ENCODE measurements around the gene CALM3.

Gene CALM3

DNA sequence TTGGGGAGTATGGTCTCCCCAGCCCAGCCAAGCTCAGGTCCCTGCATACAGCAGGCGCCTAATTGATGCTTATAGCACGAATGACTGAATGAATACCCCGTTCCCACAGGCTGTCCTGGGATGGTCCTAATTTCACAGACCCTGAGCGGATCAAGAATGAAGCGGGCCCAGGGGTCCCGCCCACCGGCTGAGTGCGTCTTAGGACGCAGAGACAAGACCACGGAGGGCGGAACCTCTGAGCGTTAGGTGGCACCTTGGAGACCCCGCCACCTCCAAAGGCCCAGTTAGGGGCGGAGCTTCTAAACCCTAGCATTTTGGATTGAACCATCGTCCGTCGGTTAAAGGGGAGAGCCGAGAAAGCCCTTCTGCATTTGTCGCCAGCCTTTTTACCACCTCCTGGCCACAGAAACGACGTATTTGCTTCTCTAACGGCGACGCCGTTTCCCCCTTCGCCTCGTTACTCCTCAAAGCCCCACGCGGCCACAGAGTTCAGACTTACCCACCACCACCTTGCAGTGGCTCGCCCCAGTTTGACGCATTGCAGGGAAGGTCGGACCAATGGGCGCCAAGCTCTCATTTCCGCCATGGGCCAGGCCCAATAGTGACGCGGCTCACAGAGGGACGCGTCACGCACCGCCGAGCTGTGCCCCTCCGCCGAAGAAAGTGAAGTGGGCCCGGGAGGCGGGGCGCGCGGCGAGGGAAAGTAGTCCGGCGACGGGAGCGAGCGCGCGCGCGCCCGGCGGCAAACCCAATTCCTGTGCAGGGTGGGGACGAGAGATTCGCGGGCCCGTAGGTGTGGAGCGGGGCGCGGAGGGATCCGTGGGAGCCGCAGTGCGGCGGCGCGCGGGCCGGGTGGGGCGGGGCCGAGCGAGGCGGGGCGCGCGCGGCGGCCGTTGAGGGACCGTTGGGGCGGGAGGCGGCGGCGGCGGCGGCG lies 479 bp upstream of the CALM3 start:
- no peak for FAIRE-seq

DNA sequence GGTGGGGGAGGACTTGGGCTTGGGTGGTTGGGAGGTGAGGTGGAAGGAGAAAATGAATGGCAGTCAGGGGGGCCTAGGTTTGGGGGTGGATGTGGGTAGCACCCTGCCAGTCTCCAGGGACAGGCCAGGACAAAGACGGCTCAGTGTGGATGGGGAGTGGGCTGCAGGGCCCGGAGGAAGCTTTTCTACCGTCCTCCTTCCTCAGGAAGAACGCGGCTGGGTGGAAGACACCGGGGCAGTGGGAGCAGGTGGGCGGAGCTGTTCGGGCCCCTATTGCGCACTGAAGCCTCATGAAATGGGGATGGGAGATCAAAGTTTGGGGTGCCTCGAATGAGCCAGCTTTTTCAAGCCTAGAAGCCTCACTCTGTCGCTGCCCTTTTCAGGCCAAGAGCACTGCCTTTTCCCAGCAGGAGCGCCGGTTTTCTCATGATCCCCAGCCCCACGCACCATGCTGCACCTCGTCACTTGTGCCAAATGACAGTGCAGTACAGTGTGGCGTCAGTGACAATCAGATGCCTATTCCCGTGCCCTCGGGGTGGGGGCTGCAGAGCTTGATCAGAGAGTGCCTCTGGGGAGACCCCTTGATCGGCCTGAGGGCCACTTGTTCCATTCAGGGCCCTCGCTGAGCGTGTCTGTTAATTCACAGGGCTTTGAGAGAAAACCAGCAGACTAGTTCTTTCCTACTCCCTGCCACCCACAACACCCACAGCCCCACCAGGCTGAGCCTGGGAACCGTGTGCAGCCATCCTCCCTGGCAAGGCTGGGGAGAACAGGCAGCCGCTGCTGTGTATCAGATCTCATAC lies 1.5 kb downstream of the CALM3 start:
- FAIRE-seq = no peak

DNA sequence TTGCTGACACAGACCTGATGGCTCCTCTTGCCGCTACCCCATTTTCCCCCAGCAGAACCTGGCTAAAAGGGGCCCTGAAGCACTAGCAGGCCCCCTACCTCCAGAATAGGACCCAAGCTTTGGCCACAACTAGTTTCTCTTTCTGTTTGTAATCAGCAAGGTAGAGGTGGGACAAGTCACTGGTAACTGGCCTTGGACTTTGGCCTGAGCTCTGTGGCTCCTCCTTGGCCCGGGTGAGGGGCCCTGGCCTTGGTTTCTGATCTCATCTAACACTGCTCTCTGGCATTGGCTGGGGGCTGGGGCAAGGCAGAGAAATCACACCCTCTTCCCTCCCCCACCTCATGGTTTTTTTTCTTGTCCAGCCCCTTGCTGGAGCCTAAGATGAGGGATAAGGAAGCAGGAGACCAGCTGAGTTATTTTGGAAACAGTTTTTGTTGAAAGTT lies 2.1 kb downstream of the CALM3 start:
- no peak for FAIRE-seq

DNA sequence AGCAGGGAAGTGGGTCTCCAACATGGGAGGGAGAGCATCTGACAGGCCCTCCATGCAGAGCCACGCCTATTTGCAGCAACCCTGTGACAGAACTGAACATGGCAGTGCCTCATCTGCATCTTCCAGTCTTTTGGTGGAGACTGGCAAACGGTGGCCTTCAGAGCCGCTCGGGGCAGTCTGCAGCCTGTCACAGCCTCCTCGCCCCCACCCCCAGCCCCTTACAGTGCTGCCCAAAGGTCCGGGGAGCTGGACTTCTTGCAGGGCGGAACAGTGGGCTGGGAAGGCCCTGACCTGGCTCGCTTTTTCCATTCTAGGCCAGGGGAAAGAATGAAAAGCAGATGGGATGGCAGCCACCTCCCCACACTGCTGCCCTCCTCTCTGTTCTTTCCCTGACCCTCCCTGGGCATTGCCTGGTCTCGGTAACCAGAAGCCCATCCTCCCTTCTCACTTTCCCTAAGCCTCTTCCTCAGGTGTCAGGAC lies 2.7 kb downstream of the CALM3 start:
- no peak for FAIRE-seq

DNA sequence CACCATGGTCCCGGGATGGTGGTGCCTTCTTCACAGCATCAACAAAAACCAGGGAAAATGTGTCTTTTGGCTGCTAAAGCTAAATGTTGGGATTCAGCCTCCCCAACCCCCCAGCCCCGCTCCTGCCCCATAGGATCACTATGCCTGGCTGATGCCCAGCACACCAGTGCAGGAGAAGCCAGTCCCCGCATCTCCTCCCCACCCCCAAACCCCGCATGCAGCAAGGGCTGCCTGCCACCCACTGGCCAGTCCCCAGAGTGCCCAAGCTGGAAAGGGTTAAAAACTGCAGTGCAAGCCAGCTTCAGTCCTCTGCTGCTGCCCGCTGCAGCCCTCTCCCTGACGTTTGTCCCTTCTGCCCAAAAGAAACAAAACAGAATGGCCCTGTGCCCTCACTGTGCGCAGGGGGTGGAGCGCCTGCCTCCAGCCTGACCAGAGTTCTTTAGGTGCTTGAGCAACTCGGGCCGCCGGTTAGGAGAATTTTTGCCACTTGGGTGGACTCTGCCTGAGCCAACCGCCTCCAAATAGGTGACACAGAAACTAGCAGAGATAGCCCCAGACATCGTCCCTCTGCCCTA lies 3.7 kb downstream of the CALM3 start:
- FAIRE-seq = no peak

DNA sequence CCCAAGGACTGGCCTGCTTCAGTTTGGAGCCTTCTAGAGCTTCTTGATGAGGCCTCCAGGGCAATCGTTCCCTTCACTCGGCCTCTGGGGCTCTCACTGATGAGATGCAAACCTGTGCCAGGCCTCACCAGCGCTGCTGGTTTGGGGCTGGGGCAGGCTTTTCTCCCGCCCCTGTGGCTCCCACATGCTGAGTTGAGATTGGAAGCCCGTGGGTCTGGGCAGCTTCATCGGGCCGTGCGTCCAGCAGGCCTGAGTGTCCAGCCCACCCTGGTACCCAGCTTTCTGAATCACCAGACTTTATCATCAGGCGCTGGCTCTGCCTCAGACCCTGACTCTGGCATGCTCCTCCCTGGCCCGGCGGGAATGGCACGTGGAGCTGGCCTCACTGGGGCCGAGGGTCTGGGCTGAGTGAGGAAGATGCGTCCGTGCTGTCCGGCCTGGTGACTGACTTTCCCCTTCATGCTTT lies 4.3 kb downstream of the CALM3 start:
- no peak for FAIRE-seq

DNA sequence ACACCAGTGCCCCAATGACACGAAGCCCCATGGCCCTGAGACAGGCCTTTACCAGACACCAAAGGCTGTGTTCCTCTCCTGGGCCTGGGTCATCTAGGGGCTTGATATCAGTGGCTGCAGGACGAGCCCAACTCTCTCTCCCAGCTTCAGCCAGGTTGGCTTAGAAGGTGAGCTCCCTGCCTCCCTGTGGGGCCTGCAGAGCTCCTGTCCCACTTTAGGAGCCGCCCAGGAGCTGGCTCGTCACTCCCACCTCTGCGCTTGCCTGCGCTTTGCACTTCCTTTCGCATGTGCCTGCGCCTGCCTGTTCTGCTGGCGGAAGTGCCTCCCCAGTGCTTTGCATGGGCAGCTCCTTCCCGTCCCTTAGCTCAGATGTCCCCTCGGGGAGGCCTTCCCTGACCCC lies 4.9 kb downstream of the CALM3 start:
- FAIRE-seq = no peak

DNA sequence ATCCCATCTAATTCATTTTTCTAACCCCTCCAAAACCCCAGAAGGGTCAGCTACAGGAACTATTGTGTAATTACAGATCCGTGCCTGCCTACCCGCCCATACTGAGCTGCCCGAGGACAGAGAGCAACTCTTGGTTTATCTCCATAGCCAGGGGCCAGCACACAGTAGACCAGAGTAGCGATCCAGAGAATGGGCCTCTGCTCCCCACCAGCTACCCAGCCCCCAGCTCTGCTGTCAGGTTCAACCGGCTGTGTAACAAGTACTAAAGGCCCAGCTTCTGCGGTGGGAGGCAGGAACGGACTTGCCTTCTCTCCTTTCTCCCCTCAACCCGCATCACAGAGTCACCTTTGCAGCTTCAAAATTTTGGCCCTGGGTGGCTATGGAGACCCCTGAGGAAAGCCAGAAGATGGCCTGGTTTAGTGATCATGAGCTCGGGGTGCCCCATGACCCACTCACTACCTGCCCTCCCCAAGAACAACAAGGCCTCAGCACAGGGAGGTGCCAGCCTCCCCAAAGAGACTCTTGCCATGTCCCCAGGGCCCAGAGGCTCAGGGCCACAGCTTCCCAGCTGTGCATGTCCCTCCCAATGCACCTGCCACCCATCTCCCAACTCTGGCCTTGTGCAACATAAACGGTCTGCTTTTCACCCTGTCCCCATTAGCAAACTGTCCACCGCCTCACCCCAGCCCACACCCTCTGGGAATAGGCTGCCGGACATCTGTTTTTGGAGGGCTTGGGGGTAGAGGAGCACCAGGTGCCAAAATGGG lies 5.7 kb downstream of the CALM3 start:
- no peak for FAIRE-seq

DNA sequence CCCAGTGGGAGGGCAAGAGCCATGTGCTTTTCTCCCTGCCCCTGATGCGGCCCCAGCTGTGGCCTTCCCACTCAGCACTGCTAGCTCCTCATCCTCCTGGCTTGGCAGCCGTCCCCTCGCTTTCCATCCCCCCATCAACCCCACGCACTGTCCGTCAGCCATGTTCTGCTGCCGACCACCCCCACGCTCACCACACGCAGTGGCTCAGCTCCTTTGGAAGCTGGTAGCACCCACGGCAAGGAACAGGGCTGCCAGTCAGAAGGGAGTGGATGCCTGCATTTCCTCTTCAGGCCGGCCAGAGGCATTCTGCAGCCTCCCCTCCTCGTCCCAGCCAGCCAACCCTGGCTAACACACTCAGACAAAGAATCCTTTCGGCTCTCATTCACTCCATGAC lies 6.3 kb downstream of the CALM3 start:
- FAIRE-seq = no peak

DNA sequence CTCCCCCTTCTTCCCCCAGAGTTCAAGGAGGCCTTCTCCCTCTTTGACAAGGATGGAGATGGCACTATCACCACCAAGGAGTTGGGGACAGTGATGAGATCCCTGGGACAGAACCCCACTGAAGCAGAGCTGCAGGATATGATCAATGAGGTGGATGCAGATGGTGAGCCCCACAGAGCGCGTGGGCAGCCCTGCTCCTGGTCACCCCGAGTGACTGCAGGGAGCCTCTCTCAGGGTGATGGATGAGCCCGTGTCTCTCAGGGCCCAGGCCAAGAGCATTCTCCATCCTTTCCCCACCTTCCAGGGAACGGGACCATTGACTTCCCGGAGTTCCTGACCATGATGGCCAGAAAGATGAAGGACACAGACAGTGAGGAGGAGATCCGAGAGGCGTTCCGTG lies 7.0 kb downstream of the CALM3 start:
- FAIRE-seq = no peak

DNA sequence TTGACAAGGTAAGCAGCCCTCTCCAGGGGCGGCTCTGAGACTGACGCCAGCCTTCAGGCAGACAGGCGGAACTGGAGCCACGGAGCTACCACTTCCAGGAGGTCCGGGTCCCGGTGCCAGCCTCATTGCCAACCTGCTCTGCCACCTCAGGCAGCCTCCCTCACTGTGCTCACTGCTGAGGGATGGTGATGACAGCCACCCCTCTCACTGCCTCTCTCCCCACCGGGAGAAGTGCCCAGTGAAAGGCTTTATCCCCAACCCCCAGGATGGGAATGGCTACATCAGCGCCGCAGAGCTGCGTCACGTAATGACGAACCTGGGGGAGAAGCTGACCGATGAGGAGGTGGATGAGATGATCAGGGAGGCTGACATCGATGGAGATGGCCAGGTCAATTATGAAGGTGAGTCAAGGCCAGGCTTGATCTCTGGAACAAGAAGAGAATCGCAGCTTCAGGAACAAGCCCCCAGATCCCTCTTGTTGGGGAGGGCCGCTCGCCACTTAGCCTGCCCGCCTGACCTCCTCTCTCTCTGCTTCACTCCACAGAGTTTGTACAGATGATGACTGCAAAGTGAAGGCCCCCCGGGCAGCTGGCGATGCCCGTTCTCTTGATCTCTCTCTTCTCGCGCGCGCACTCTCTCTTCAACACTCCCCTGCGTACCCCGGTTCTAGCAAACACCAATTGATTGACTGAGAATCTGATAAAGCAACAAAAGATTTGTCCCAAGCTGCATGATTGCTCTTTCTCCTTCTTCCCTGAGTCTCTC lies 7.6 kb downstream of the CALM3 start:
- FAIRE-seq = no peak

DNA sequence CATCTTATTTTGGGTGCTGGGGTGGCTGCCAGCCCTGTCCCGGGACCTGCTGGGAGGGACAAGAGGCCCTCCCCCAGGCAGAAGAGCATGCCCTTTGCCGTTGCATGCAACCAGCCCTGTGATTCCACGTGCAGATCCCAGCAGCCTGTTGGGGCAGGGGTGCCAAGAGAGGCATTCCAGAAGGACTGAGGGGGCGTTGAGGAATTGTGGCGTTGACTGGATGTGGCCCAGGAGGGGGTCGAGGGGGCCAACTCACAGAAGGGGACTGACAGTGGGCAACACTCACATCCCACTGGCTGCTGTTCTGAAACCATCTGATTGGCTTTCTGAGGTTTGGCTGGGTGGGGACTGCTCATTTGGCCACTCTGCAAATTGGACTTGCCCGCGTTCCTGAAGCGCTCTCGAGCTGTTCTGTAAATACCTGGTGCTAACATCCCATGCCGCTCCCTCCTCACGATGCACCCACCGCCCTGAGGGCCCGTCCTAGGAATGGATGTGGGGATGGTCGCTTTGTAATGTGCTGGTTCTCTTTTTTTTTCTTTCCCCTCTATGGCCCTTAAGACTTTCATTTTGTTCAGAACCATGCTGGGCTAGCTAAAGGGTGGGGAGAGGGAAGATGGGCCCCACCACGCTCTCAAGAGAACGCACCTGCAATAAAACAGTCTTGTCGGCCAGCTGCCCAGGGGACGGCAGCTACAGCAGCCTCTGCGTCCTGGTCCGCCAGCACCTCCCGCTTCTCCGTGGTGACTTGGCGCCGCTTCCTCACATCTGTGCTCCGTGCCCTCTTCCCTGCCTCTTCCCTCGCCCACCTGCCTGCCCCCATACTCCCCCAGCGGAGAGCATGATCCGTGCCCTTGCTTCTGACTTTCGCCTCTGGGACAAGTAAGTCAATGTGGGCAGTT lies 8.6 kb downstream of the CALM3 start:
- FAIRE-seq = no peak

DNA sequence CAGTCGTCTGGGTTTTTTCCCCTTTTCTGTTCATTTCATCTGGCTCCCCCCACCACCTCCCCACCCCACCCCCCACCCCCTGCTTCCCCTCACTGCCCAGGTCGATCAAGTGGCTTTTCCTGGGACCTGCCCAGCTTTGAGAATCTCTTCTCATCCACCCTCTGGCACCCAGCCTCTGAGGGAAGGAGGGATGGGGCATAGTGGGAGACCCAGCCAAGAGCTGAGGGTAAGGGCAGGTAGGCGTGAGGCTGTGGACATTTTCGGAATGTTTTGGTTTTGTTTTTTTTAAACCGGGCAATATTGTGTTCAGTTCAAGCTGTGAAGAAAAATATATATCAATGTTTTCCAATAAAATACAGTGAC lies 9.3 kb downstream of the CALM3 start:
- no peak for FAIRE-seq

DNA sequence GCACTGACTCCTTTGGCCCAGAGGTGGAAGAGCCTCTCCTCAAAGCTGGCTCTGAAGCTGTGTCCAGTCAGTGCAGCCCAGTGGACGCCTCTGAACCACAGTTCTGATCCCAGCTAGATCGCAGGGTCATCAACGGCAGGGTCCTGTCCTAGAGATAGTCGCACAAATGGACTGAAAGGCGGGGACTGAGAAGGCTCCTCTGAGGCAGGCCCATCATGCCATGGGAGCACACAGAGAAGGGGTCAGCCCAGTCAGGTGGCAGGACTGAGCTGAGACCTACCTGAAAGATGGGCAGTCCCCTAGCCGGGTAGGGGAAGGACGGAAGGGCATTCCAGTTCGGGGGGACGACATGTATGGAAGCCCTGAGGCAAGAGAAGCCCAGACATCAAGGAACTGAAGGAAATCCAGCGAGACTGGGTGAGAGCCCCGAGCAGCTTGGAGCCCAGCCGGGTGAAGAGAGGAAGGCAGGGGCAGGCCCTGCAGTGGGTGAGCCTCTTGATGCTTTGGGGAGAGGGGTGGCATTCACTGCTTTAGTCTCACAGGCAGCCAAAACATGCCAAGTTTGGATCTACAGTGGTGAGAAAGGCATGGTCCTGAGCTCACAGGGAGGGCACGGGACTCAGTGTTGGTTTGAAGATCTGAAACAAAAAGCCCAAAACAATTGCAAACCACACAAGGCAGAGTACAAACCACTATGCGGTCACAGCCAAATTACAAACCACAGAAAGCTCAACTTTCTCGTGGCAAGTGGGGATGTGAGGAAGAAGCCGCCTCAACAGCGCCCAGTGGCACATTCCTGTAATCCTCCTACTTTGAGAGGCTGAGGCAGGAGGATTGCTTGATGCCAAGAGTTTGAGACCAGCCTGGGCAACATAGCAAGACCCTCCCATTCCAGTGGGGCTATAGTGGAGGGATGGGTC lies 10.0 kb downstream of the CALM3 start:
- FAIRE-seq = no peak

DNA sequence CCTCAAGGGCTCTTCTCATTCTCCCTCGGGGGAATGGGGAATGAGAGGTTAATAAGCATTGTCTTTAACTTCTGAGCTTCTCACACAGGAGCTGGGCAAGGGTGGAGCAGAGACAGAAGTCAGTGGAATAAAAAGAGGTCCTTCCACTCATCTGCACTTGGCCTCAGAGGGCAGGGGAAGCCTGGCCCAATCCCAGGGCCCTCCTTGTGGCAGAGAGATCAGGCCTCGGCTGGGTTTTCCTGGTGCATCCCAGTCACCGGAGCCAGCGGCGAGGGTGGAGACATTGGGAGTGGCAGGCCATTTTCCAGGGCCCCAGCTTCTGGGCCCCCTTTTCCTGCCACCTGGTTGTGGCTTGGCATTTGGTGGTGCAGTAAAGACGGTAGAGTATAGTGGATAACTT lies 10.6 kb downstream of the CALM3 start:
- FAIRE-seq = no peak

DNA sequence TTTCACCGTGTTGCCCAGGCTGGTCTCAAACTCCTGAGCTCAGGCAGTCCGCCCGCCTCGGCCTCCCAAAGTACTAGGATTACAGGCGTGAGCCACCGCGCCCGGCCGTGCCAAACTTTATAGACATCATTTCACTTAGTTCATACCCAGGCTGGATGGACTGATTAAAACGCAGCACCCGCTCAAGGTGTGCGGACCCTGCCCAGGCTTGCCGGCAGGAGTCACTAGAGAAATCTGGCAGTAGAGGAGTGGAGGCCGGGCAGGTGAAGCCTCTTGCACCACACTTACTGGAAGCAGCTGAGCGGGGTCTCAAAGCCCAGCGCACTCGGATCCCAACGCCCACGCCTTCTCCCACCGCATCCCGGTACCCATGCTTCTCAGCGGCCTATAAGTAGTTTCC lies 12.4 kb downstream of the CALM3 start:
- no peak for FAIRE-seq

DNA sequence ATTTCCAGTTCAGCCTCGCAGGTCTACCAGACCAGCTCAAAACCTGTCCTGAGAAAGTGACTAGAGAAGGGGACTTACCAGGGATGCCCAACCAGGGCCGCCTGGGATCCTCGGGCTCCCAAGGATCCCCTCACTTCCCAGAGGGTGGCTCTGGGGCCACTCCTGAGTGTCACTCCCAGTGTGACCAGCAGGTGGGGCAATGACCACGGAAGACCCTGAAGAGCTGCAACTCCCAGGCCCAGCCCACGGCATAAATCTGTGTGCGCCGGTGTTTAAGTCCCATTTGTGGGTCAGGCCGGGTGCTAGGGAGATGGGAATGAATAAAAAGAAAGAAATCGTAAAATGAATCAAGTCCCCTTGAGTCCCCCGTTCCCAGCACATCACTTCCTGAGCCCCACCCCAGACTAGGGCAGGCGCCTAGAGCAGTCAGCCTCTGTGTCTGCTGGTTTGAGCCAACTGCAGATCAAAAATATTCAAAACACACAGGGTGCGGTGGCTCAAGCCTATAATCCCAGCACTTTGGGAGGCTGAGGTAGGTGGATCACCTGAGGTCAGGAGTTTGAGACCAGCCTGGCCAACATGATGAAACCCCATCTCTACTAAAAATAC lies 13.1 kb downstream of the CALM3 start:
- FAIRE-seq = no peak

DNA sequence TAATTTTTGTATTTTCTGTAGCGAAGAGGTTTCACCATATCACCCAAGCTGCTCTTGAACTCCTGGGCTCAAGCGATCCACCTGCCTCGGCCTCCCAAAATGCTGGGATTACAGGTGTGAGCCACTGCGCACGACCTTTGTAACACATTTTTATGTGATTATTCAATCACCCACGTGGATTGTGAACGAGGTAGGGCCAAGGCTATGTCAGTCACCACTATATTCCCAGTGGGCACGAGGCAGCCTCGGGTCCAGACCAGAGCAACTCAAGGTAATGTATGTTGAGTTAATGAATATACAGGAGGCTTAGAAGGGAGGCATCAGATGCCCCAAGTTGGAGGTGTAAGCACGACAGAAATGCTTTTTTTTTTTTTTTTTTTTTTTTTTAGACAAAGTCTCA lies 14.8 kb downstream of the CALM3 start:
- no peak for FAIRE-seq

Data from colon (tissue), 2 donors.